SK-N-SH treated with all-trans-retinoic acid at 6 μM for 48 hours (cell line): ENCODE results near the gene FCN3.

Experiments
- ATAC-seq: fragments of 200-7000 bp; cut with Tn5 transposase; 3 replicates; pipeline ENCODE4 v1.9.1; 2020; ENCODE audit warnings: mild to moderate bottlenecking, moderate library complexity
- BACH2 ChIP-seq: fragments of 250-450 bp; sonication (Bioruptor Pico); IDR thresholded peaks from 2 replicates; pipeline ENCODE4 v1.9.0; 2021; ENCODE audit warnings: mild to moderate bottlenecking, borderline replicate concordance
- CSDC2 ChIP-seq: fragments of 250-450 bp; sonication (Bioruptor Pico); IDR thresholded peaks from 2 replicates; pipeline ENCODE4 v1.5.0; 2020; ENCODE audit warnings: mild to moderate bottlenecking, moderate library complexity
- GLIS3 ChIP-seq: fragments of 250-450 bp; sonication (Bioruptor Pico); IDR thresholded peaks from 2 replicates; pipeline ENCODE4 v1.5.0; 2020; ENCODE audit warnings: mild to moderate bottlenecking, moderate library complexity
- ISL1 ChIP-seq: fragments of 250-450 bp; sonication (Bioruptor Pico); IDR thresholded peaks from 2 replicates; pipeline ENCODE4 v2.1.2; 2022; ENCODE audit warnings: mild to moderate bottlenecking, moderate library complexity
- OSR1 ChIP-seq: fragments of 250-450 bp; sonication (Bioruptor Pico); IDR thresholded peaks from 2 replicates; pipeline ENCODE4 v1.8.0; 2022; ENCODE audit warnings: moderate library complexity, mild to moderate bottlenecking, inconsistent platforms
- PPARA ChIP-seq: fragments of 250-450 bp; sonication (Bioruptor Pico); IDR thresholded peaks from 2 replicates; pipeline ENCODE4 v1.5.0; 2020; ENCODE audit warnings: mild to moderate bottlenecking, borderline replicate concordance
- RARB ChIP-seq: fragments of 250-450 bp; sonication (Bioruptor Pico); IDR thresholded peaks from 2 replicates; pipeline ENCODE4 v1.8.0; 2021; ENCODE audit warnings: mild to moderate bottlenecking, moderate library complexity
- SNAI2 ChIP-seq: fragments of 250-450 bp; sonication (Bioruptor Pico); IDR thresholded peaks from 2 replicates; pipeline ENCODE4 v1.5.0; 2020; ENCODE audit warnings: mild to moderate bottlenecking, moderate library complexity
- TCF4 ChIP-seq: fragments of 250-450 bp; sonication (Bioruptor Pico); IDR thresholded peaks from 2 replicates; pipeline ENCODE4 v1.8.0; 2021; ENCODE audit warnings: mild to moderate bottlenecking, moderate library complexity, borderline replicate concordance
- ZC3H10 ChIP-seq: fragments of 250-450 bp; sonication (Bioruptor Pico); IDR thresholded peaks from 2 replicates; pipeline ENCODE4 v1.5.1; 2021; ENCODE audit warnings: mild to moderate bottlenecking, moderate library complexity
- ZFP3 ChIP-seq: fragments of 250-450 bp; sonication (Bioruptor Pico); IDR thresholded peaks from 2 replicates; pipeline ENCODE4 v1.5.0; 2020; ENCODE audit warnings: mild to moderate bottlenecking, moderate library complexity
- ZFP30 ChIP-seq: fragments of 450-650 bp; formaldehyde crosslinking; IDR thresholded peaks from 2 replicates; pipeline ENCODE4 v1.5.0; 2022; ENCODE audit warnings: mild to moderate bottlenecking, moderate library complexity
- ZNF565 ChIP-seq: fragments of 450-650 bp; formaldehyde crosslinking; conservative IDR thresholded peaks from 2 replicates; pipeline ENCODE4 v1.5.0; 2020; ENCODE audit warnings: low read depth, mild to moderate bottlenecking, moderate library complexity
- ZNF70 ChIP-seq: fragments of 450-650 bp; formaldehyde crosslinking; IDR thresholded peaks from 2 replicates; pipeline ENCODE4 v1.5.0; 2020; ENCODE audit warnings: mild to moderate bottlenecking, moderate library complexity
- ZNF8 ChIP-seq: fragments of 450-650 bp; formaldehyde crosslinking; IDR thresholded peaks from 2 replicates; pipeline ENCODE4 v1.5.0; 2020; ENCODE audit warnings: mild to moderate bottlenecking, moderate library complexity
- TF ChIP-seq, protein P1 (sequence below): fragments of 250-450 bp; sonication (Bioruptor Pico); IDR thresholded peaks from 2 replicates; pipeline ENCODE4 v1.8.0; 2021; ENCODE audit warnings: low read depth, mild to moderate bottlenecking, moderate library complexity, borderline replicate concordance
- TF ChIP-seq, protein P2 (sequence below): fragments of 250-450 bp; sonication (Bioruptor Pico); IDR thresholded peaks from 2 replicates; pipeline ENCODE4 v1.5.1; 2020; ENCODE audit warnings: low read depth, mild to moderate bottlenecking, moderate library complexity
- TF ChIP-seq, protein P3 (sequence below): fragments of 250-450 bp; sonication (Bioruptor Pico); IDR thresholded peaks from 2 replicates; pipeline ENCODE4 v1.8.0; 2020; ENCODE audit warnings: mild to moderate bottlenecking, moderate library complexity, borderline replicate concordance
- TF ChIP-seq, protein P4 (sequence below): fragments of 250-450 bp; sonication (Bioruptor Pico); IDR thresholded peaks from 2 replicates; pipeline ENCODE4 v1.5.0; 2020; ENCODE audit warnings: mild to moderate bottlenecking, moderate library complexity

The FCN3 gene

DNA sequence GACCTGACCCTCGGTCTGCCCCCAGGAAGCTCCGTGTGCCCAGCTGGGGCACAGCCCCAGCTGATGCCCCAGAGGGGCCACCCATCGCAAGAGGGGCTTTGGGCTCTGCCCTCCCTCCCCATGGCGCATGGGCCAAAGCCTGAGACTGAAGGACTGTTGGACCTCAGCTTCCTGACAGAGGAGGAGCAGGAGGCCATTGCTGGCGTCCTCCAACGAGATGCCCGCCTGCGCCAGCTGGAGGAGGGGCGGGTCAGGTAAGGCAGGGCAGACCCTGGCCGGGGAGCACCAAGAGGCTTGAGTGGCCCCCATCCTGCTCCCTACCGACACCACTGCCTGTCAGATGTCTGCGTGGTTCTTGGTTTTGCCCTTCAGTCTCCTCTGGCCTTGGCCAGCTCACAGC lies 29.4 kb downstream of the FCN3 start:
- ATAC-seq: no peak
- no peak for TF ChIP-seq RARB (CRISPR knock-in tag)
- TF ChIP-seq, protein P1, sequence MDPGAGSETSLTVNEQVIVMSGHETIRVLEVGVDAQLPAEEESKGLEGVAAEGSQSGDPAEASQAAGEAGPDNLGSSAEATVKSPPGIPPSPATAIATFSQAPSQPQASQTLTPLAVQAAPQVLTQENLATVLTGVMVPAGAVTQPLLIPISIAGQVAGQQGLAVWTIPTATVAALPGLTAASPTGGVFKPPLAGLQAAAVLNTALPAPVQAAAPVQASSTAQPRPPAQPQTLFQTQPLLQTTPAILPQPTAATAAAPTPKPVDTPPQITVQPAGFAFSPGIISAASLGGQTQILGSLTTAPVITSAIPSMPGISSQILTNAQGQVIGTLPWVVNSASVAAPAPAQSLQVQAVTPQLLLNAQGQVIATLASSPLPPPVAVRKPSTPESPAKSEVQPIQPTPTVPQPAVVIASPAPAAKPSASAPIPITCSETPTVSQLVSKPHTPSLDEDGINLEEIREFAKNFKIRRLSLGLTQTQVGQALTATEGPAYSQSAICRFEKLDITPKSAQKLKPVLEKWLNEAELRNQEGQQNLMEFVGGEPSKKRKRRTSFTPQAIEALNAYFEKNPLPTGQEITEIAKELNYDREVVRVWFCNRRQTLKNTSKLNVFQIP: no peak
- TF ChIP-seq ZNF565 (CRISPR knock-in tag): no peak
- TF ChIP-seq, protein P2, sequence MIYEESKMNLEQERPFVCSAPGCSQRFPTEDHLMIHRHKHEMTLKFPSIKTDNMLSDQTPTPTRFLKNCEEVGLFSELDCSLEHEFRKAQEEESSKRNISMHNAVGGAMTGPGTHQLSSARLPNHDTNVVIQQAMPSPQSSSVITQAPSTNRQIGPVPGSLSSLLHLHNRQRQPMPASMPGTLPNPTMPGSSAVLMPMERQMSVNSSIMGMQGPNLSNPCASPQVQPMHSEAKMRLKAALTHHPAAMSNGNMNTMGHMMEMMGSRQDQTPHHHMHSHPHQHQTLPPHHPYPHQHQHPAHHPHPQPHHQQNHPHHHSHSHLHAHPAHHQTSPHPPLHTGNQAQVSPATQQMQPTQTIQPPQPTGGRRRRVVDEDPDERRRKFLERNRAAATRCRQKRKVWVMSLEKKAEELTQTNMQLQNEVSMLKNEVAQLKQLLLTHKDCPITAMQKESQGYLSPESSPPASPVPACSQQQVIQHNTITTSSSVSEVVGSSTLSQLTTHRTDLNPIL: no peak
- TF ChIP-seq, protein P3, sequence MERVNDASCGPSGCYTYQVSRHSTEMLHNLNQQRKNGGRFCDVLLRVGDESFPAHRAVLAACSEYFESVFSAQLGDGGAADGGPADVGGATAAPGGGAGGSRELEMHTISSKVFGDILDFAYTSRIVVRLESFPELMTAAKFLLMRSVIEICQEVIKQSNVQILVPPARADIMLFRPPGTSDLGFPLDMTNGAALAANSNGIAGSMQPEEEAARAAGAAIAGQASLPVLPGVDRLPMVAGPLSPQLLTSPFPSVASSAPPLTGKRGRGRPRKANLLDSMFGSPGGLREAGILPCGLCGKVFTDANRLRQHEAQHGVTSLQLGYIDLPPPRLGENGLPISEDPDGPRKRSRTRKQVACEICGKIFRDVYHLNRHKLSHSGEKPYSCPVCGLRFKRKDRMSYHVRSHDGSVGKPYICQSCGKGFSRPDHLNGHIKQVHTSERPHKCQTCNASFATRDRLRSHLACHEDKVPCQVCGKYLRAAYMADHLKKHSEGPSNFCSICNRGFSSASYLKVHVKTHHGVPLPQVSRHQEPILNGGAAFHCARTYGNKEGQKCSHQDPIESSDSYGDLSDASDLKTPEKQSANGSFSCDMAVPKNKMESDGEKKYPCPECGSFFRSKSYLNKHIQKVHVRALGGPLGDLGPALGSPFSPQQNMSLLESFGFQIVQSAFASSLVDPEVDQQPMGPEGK (CRISPR knock-in tag): no peak
- no peak for TF ChIP-seq OSR1 (CRISPR knock-in tag)
- TF ChIP-seq ZFP3 (CRISPR knock-in tag): no peak
- TF ChIP-seq SNAI2 (CRISPR knock-in tag): no peak
- TF ChIP-seq ZFP30 (CRISPR knock-in tag): no peak
- TF ChIP-seq BACH2: no peak
- TF ChIP-seq ISL1 (CRISPR knock-in tag): no peak
- no peak for TF ChIP-seq GLIS3 (CRISPR knock-in tag)
- TF ChIP-seq CSDC2 (CRISPR knock-in tag): no peak
- TF ChIP-seq, protein P4, sequence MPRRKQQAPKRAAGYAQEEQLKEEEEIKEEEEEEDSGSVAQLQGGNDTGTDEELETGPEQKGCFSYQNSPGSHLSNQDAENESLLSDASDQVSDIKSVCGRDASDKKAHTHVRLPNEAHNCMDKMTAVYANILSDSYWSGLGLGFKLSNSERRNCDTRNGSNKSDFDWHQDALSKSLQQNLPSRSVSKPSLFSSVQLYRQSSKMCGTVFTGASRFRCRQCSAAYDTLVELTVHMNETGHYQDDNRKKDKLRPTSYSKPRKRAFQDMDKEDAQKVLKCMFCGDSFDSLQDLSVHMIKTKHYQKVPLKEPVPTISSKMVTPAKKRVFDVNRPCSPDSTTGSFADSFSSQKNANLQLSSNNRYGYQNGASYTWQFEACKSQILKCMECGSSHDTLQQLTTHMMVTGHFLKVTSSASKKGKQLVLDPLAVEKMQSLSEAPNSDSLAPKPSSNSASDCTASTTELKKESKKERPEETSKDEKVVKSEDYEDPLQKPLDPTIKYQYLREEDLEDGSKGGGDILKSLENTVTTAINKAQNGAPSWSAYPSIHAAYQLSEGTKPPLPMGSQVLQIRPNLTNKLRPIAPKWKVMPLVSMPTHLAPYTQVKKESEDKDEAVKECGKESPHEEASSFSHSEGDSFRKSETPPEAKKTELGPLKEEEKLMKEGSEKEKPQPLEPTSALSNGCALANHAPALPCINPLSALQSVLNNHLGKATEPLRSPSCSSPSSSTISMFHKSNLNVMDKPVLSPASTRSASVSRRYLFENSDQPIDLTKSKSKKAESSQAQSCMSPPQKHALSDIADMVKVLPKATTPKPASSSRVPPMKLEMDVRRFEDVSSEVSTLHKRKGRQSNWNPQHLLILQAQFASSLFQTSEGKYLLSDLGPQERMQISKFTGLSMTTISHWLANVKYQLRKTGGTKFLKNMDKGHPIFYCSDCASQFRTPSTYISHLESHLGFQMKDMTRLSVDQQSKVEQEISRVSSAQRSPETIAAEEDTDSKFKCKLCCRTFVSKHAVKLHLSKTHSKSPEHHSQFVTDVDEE (CRISPR knock-in tag): no peak
- TF ChIP-seq, all 23 proteins: peak for 0

DNA sequence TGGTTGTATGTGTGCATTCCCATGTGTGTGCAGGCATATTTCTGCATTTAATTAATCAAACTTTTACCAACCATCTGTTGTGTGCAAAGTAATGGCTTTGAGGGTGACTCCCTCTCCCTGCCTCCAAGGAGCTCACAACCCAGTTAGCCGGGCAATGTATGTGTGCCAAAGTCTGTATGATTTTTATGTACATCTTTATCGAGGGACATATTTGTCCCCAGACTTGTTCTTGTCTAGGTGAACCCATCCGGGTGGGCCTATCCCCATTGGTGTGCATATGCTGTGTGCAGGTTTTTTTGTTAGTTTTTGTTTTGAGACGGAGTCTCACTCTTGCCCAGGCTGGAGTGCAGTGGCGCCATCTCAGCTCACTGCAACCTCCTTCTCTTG lies 31.0 kb downstream of the FCN3 start:
- no peak for TF ChIP-seq ZFP3 (CRISPR knock-in tag)
- TF ChIP-seq CSDC2 (CRISPR knock-in tag): no peak
- TF ChIP-seq ZNF70: no peak
- no peak for TF ChIP-seq PPARA (CRISPR knock-in tag)
- TF ChIP-seq ISL1 (CRISPR knock-in tag): no peak
- TF ChIP-seq ZNF565 (CRISPR knock-in tag): no peak
- TF ChIP-seq, protein P1: no peak
- TF ChIP-seq, all 23 proteins: peak for 0
- no peak for ATAC-seq

DNA sequence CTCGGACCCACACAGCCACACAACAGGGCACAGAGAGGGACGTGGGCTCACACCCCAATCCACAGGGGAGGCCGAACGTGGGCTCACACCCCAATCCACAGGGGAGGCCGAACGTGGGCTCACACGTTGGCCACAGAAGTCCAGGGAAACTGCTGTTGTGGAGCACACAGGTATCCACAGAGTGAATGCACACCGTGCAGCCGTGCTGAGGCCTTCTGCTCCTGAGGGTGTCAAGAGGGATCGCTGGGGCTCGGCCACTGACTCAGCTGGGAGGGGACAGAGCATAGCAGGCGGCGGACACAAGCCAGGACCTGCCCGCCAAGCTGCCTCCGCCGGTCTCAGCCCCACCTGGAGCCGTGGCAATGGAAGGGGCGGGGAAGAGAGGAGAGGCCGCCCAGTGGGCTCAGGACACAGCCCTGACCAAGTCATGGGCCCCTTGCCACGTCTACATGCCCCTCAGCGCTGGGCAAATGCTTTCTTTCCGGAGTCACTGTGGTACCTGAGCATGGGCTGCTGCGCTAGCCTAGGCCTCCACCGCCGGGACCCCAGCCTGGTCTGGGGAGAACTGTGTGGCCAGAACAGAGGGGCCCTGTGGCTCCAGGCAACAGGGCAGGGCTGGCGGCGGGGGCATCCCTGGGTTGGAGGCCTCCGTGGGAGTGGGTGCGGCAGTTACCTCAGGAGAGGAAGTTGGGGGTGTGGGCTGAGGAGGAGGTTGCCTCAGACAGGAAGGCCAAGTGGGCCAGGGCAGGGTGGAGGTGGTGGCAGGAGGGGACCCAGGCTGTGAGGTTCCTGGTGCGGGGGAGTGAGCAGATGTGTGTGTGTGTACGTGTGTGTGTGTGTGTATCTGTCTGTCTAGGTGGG lies 31.6 kb downstream of the FCN3 start:
- no peak for ATAC-seq

DNA sequence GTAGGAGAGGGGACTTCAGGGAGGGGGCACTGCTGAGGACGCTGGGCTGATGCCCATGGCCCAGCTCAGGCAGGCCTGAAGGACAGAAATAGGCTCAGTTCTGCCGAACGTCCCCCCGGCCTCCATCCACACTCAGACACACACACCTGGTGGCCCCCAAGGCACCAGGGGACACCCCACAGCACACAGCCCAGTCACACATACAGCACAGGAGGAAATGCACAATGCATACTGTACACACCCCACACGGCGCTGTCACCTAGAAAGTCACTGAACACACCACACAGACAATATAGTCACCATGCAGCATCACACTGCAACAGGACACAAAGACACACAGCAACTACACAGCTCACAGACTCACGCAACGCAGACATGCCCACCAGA lies 32.2 kb downstream of the FCN3 start:
- no peak for ATAC-seq
- TF ChIP-seq, protein P1: no peak
- no peak for TF ChIP-seq SNAI2 (CRISPR knock-in tag)
- no peak for TF ChIP-seq TCF4 (CRISPR knock-in tag)
- no peak for TF ChIP-seq ZFP30 (CRISPR knock-in tag)
- TF ChIP-seq ZC3H10: no peak
- TF ChIP-seq, protein P4 (CRISPR knock-in tag): no peak
- TF ChIP-seq RARB (CRISPR knock-in tag): no peak
- TF ChIP-seq ZNF8 (CRISPR knock-in tag): no peak
- no peak for TF ChIP-seq GLIS3 (CRISPR knock-in tag)

More for the DNA sequence above, 31.6 kb downstream of the FCN3 start:
- TF ChIP-seq ZNF8 (CRISPR knock-in tag) (no peak), PPARA (CRISPR knock-in tag) (no peak), RARB (CRISPR knock-in tag) (no peak), BACH2 (no peak), ZNF70 (no peak), TCF4 (CRISPR knock-in tag) (no peak)
